ENCODE results near the gene KCNIP4. TPM values are rescaled to one million over a fixed set of nuclear protein-coding genes. Genes with fewer than 3 reads are reported as not detected.

The KCNIP4 gene
- total RNA-seq, 4 donors from 2014 or later = not detected

DNA sequence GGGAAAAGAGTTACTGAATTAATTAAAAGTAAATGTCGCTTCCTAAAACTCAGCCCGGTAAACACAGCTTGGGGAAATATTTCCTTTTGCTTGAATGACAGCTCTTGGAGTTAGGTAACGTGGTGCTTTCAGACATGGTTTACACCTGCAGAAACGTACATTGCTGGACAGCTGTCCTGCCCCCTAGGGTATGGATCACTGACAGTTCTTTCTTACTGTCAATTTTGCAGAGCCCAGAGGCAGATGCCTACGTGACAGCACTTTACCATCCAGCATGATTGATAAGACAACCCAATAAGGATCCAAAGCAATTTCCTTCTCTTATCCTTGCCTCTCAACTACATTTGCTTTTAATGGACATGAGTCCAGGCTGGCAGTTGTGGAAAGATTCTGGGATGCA lies 913.8 kb downstream of the KCNIP4 start:
- Histone ChIP-seq H3K4me1 (no peaks in the 10 kb centered on the region), H3K9me3 (no peaks in the 10 kb centered on the region), H3K27me3 (no peaks in the 10 kb centered on the region), H3K27ac (no peak overlapping the region), H3K4me3 (no peak overlapping the region), H3K36me3 (no peaks in the 10 kb centered on the region)
- WGBS, 2 donors = 79 to 90% methylated on average over 5 of the region's 5 CpGs
- DNase-seq (ENCODE audit: low spot score in 2 of 2) = no peak
- TF ChIP-seq, protein P1, sequence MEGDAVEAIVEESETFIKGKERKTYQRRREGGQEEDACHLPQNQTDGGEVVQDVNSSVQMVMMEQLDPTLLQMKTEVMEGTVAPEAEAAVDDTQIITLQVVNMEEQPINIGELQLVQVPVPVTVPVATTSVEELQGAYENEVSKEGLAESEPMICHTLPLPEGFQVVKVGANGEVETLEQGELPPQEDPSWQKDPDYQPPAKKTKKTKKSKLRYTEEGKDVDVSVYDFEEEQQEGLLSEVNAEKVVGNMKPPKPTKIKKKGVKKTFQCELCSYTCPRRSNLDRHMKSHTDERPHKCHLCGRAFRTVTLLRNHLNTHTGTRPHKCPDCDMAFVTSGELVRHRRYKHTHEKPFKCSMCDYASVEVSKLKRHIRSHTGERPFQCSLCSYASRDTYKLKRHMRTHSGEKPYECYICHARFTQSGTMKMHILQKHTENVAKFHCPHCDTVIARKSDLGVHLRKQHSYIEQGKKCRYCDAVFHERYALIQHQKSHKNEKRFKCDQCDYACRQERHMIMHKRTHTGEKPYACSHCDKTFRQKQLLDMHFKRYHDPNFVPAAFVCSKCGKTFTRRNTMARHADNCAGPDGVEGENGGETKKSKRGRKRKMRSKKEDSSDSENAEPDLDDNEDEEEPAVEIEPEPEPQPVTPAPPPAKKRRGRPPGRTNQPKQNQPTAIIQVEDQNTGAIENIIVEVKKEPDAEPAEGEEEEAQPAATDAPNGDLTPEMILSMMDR (IDR thresholded peaks at IDR 0.05) = no peak
- TF ChIP-seq EP300 (IDR thresholded peaks at IDR 0.05) (no peak), POLR2A (IDR thresholded peaks at IDR 0.05) (no peak)

DNA sequence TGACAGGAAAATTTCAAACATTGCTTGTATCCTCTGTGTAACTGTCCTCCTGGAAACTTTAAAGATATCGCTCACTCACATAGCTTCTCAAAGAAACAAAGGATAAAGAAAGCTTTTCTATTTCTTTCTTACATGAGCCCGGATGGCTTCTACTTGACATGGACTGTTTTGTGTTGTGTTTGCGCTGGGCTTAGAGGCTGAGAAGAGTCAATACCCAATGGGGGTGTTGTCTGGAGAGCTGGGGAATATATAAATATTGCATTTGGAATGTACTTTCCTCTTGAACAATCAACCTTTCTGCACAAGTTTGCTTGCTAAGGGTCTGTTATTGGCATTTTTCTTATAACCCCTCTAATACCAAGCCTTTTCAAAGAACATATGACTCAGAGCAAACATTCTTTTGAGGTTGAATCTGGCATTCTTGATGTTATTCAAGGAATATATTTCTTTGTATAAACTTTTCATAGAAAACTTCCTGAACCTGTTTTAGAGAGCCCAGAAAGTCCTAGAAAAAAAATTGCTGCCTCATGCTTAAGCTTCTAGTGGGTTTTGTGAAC lies 916.4 kb downstream of the KCNIP4 start:
- Histone ChIP-seq H3K36me3 (no peaks in the 10 kb centered on the region), H3K4me3 (no peak overlapping the region), H3K27ac (no peak overlapping the region), H3K27me3 (no peaks in the 10 kb centered on the region), H3K4me1 (no peaks in the 10 kb centered on the region), H3K9me3 (no peaks in the 10 kb centered on the region)
- TF ChIP-seq EP300 (IDR thresholded peaks at IDR 0.05) = no peak
- TF ChIP-seq, protein P1 (IDR thresholded peaks at IDR 0.05) = no peak
- no peak for TF ChIP-seq POLR2A (IDR thresholded peaks at IDR 0.05)
- WGBS, 2 donors = 45 to 48% methylated on average over 3 of the region's 3 CpGs
- DNase-seq (ENCODE audit: low spot score in 2 of 2) = no peak

DNA sequence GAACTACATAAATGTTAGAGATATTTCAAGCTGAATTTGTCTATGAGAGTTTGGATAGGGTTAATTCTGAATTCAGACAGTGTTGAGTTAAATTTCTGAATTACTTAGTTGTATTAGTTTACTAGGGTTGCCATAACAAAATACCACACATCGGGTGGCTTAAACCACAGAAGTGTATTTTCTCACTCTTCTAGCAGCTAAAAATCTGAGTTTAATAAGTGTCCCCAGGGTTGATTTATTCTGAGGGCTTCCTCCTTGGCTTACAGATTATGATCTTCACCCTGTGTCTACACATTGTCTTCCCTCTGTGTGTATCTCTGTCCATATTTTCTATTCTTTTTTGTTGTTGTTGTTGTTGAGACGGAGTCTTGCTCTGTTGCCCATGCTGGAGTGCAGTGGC lies 929.8 kb downstream of the KCNIP4 start:
- H3K27ac ChIP-seq = no peak overlapping the region
- 45 to 69% methylated on average over 2 of the region's 2 CpGs for WGBS, 2 donors
- no peaks in the 10 kb centered on the region for H3K27me3 ChIP-seq
- H3K36me3 ChIP-seq = no peaks in the 10 kb centered on the region
- no peak overlapping the region for H3K4me3 ChIP-seq
- TF ChIP-seq POLR2A (IDR thresholded peaks at IDR 0.05) (no peak), EP300 (IDR thresholded peaks at IDR 0.05) (no peak)
- TF ChIP-seq, protein P1 (IDR thresholded peaks at IDR 0.05) = no peak
- DNase-seq (ENCODE audit: low spot score in 2 of 2) = no peak
- H3K4me1 ChIP-seq = no peaks in the 10 kb centered on the region
- peaks cover 0 to 10% (median 0%) of the 10 kb centered on the region in 4 donors for H3K9me3 ChIP-seq

DNA sequence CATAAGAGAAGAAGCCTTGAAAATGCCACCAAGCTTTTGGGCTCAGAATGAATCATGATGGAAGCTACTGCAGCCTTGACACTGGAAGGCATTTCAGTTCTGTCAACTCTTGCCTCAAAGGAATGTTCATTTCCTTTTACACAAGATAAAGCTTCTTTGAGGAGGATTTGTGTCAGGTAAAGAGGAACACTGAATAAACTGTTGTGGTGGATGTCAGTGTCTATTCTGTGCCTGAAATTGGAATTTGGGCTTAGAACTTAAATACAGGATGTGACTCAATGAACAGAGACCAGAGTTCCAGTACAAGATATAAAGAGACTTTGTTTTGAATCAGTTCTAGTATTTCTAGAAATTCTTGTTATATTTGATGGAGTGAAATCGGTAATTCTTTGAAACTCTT lies 935.1 kb downstream of the KCNIP4 start:
- no peaks in the 10 kb centered on the region for H3K4me1 ChIP-seq
- 81 to 83% methylated on average over 1 of the region's 1 CpG for WGBS, 2 donors

DNA sequence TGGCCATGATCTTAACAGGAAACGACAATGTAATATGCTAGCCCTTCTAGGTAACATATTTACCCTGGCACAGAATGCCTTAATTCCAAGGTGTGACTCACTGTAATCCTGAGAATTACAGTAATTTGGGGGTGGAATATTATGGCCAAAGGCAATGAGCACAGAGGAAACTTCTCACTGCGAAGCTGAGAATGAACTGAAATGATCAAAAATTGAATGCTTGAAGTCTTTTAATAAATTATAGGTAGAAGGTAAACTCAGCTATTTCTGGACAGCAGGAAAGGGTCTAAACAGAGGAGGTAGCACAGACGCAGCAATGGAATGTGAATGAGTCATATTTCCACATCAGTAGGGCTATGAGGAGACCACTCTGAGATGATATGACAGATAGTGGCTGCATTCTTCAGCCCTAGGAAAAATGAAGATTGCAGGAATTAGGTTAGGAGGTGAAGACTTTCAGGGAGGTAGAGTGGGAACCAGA lies 935.7 kb downstream of the KCNIP4 start:
- TF ChIP-seq, protein P1 (IDR thresholded peaks at IDR 0.05) = no peak
- H3K9me3 ChIP-seq = peaks cover 0 to 2% (median 0%) of the 10 kb centered on the region in 4 donors
- 76 to 77% methylated on average over 3 of the region's 3 CpGs for WGBS, 2 donors
- H3K4me3 ChIP-seq = no peak overlapping the region
- DNase-seq (ENCODE audit: low spot score in 2 of 2) = no peak
- H3K27ac ChIP-seq = no peak overlapping the region
- no peaks in the 10 kb centered on the region for H3K36me3 ChIP-seq
- no peaks in the 10 kb centered on the region for H3K4me1 ChIP-seq
- H3K27me3 ChIP-seq = no peaks in the 10 kb centered on the region

More for the DNA sequence above, 935.1 kb downstream of the KCNIP4 start:
- Histone ChIP-seq H3K9me3 (peaks cover 0 to 2% (median 0%) of the 10 kb centered on the region in 4 donors), H3K4me3 (no peak overlapping the region), H3K27me3 (no peaks in the 10 kb centered on the region), H3K27ac (no peak overlapping the region), H3K36me3 (no peaks in the 10 kb centered on the region)
- DNase-seq (ENCODE audit: low spot score in 2 of 2) = no peak
- TF ChIP-seq EP300 (IDR thresholded peaks at IDR 0.05) (no peak), POLR2A (IDR thresholded peaks at IDR 0.05) (no peak)
- TF ChIP-seq, protein P1 (IDR thresholded peaks at IDR 0.05) = no peak

Data from tibial nerve (tissue), 4 donors.